Measurements from ENCODE around the gene COLEC12. TPM values are rescaled to one million over a fixed set of nuclear protein-coding genes. Genes with fewer than 3 reads are reported as not detected.
A peak's percentile ranks its signal among the peaks of the same experiment; 100 is the strongest.

Gene COLEC12
- total RNA-seq: 19.3 TPM

- intact Hi-C loops (cut with DNase I): no loop called here
- ATAC-seq (peak; percentile 70), DNase-seq (ENCODE audit: low spot score) (peak; percentile 69)
These were observed at the start of gene COLEC12 for GRCh38 chr18:500632-501405. TSS of gene COLEC12 (minus strand) at chr18:500701. CDS start at chr18:500514, 187 bp downstream.

GRCh38 chr18:549967-550366 lies 49.5 kb upstream of the COLEC12 start:
- DNase-seq (ENCODE audit: low spot score) (no peak), ATAC-seq (no peak)
- intact Hi-C loops (cut with DNase I): no loop called here

GRCh38 chr18:543447-544078 lies 43.1 kb upstream of the COLEC12 start:
- intact Hi-C loops (cut with DNase I): no loop called here
- DNase-seq (ENCODE audit: low spot score) (no peak), ATAC-seq (no peak)

GRCh38 chr18:533995-534601 lies 33.6 kb upstream of the COLEC12 start:
- intact Hi-C loops (cut with DNase I): no loop called here
- DNase-seq (ENCODE audit: low spot score): no peak
- no peak for ATAC-seq

- DNase-seq (ENCODE audit: low spot score) (no peak), ATAC-seq (no peak)
- intact Hi-C loops (cut with DNase I): no loop called here
These were observed 32.1 kb upstream of the COLEC12 start for GRCh38 chr18:532632-533031.

- ATAC-seq: no peak
- DNase-seq (ENCODE audit: low spot score): no peak
- intact Hi-C loops (cut with DNase I): no loop called here
These were observed 31.5 kb upstream of the COLEC12 start for GRCh38 chr18:532018-532417.

- DNase-seq (ENCODE audit: low spot score) (no peak), ATAC-seq (no peak)
- intact Hi-C loops (cut with DNase I): no loop called here
These were observed 26.6 kb upstream of the COLEC12 start for GRCh38 chr18:527146-527545.

GRCh38 chr18:526681-527080 lies 26.2 kb upstream of the COLEC12 start:
- no peak for DNase-seq (ENCODE audit: low spot score)
- intact Hi-C loops (cut with DNase I): no loop called here
- no peak for ATAC-seq

GRCh38 chr18:525036-525797 lies 24.7 kb upstream of the COLEC12 start:
- DNase-seq (ENCODE audit: low spot score): no peak
- intact Hi-C loops (cut with DNase I): no loop called here
- no peak for ATAC-seq

GRCh38 chr18:524466-524865 lies 24.0 kb upstream of the COLEC12 start:
- intact Hi-C loops (cut with DNase I): no loop called here
- DNase-seq (ENCODE audit: low spot score) (no peak), ATAC-seq (no peak)

GRCh38 chr18:523561-523960 lies 23.1 kb upstream of the COLEC12 start:
- intact Hi-C loops (cut with DNase I): no loop called here
- DNase-seq (ENCODE audit: low spot score) (no peak), ATAC-seq (no peak)

- peak; percentile 67 for DNase-seq (ENCODE audit: low spot score)
- intact Hi-C loops (cut with DNase I): no loop called here
- peak; percentile 90 for ATAC-seq
These were observed 18.7 kb upstream of the COLEC12 start for GRCh38 chr18:519019-519879.

GRCh38 chr18:518081-518480 lies 17.6 kb upstream of the COLEC12 start:
- ATAC-seq (no peak), DNase-seq (ENCODE audit: low spot score) (no peak)
- intact Hi-C loops (cut with DNase I): no loop called here

GRCh38 chr18:515838-516237 lies 15.3 kb upstream of the COLEC12 start:
- ATAC-seq (no peak), DNase-seq (ENCODE audit: low spot score) (no peak)
- intact Hi-C loops (cut with DNase I): no loop called here

- intact Hi-C loops (cut with DNase I): no loop called here
- ATAC-seq (no peak), DNase-seq (ENCODE audit: low spot score) (no peak)
These were observed 14.8 kb upstream of the COLEC12 start for GRCh38 chr18:515156-515815.

GRCh38 chr18:513826-514530 lies 13.5 kb upstream of the COLEC12 start:
- ATAC-seq: no peak
- intact Hi-C loops (cut with DNase I): no loop called here
- DNase-seq (ENCODE audit: low spot score): no peak

- intact Hi-C loops (cut with DNase I): no loop called here
- no peak for ATAC-seq
These were observed 12.5 kb upstream of the COLEC12 start for GRCh38 chr18:512957-513356.

GRCh38 chr18:508835-509234 lies 8.3 kb upstream of the COLEC12 start:
- intact Hi-C loops (cut with DNase I): no loop called here
- ATAC-seq (no peak), DNase-seq (ENCODE audit: low spot score) (no peak)

More at GRCh38 chr18:512957-513356, 12.5 kb upstream of the COLEC12 start:
- DNase-seq (ENCODE audit: low spot score): no peak
